Thymus (tissue), 11 donors: ENCODE measurements around the gene UQCRFS1. TPM values are rescaled to one million over a fixed set of nuclear protein-coding genes. Genes with fewer than 3 reads are reported as not detected.
"Not testable (repeated sequence)": the region's sequence is repeated elsewhere in the genome, so short reads cannot be mapped to it uniquely, and the experiment has no call there.

Experiments used
- DNase-seq, 9 donors: peaks; one replicate each; pipeline ENCODE4 v3.0.0-alpha.2; 2013; ENCODE audit warnings: low spot score in 9 of 9, low read depth in 6 of 9, missing footprints in 1 of 9
- H3K27ac ChIP-seq, 2 donors: one replicate each; pipeline ENCODE4 v1.5.1; 2013; ENCODE audit warnings: control low read depth in 1 of 2, low read depth in 1 of 2, low read length in 1 of 2, mild to moderate bottlenecking in 1 of 2, moderate library complexity in 1 of 2
- H3K27me3 ChIP-seq, 2 donors: one replicate each; pipeline ENCODE4 v1.5.1; 2013; ENCODE audit warnings: low read length in 1 of 2; ENCODE audit not compliant: control insufficient read depth in 2 of 2, insufficient read depth in 1 of 2
- H3K36me3 ChIP-seq, 2 donors: one replicate each; pipeline ENCODE4 v1.5.1; 2013; ENCODE audit warnings: low read length in 1 of 2, mild to moderate bottlenecking in 1 of 2, moderate library complexity in 1 of 2; ENCODE audit not compliant: control insufficient read depth in 2 of 2, insufficient read depth in 2 of 2
- H3K4me1 ChIP-seq, 2 donors: one replicate each; pipeline ENCODE4 v1.5.1; 2013; ENCODE audit warnings: low read length in 2 of 2; ENCODE audit not compliant: control insufficient read depth in 2 of 2, insufficient read depth in 2 of 2
- H3K4me3 ChIP-seq, 2 donors: one replicate each; pipeline ENCODE4 v1.5.1; 2013; ENCODE audit warnings: low read length in 2 of 2, control low read depth in 1 of 2, mild to moderate bottlenecking in 1 of 2
- H3K9me3 ChIP-seq, 2 donors: one replicate each; pipeline ENCODE4 v1.5.1; 2013; ENCODE audit warnings: low read length in 1 of 2, mild to moderate bottlenecking in 1 of 2; ENCODE audit not compliant: control insufficient read depth in 2 of 2, insufficient read depth in 1 of 2
- WGBS: extraction: QIAGEN DNeasy Blood & Tissue Kit; methylation state at CpG from one replicate; pipeline ENCODE4 v1.1.7; 2013; 5-methylcytosine and 5-hydroxymethylcytosine counted together
- polyA plus RNA-seq: library from polyadenylated mRNA; stranded (reverse); fragments of 200-250 nt; gene quantifications from one replicate; pipeline ENCODE4 v1.2.3, GENCODE V29; 2013
- total RNA-seq: library from RNA; stranded (reverse); fragments of 120-200 nt; gene quantifications from one replicate; pipeline ENCODE4 v1.2.4, GENCODE V29; 2013
- donor health status: healthy.

Gene UQCRFS1
- total and polyA plus RNA-seq, 2 donors: 26.8 to 36.5 TPM

- not testable (repeated sequence) for H3K27ac ChIP-seq, DNase-seq, H3K4me3 ChIP-seq, H3K27me3 ChIP-seq, H3K9me3 ChIP-seq
- WGBS: over 99% methylated on average over 3 of the region's 3 CpGs
- H3K4me1 ChIP-seq: peaks cover 5 to 11% of the 10 kb centered on the region in 2 donors
- peaks cover 12 to 16% of the 10 kb centered on the region in 2 donors for H3K36me3 ChIP-seq
Observed at GRCh38 chr19:29210502-29210901, 2.4 kb downstream of the UQCRFS1 start.

- peaks cover 5 to 11% of the 10 kb centered on the region in 2 donors for H3K4me1 ChIP-seq
- not testable (repeated sequence) for H3K27me3 ChIP-seq, H3K27ac ChIP-seq, DNase-seq, H3K4me3 ChIP-seq, H3K9me3 ChIP-seq
- peaks cover 12 to 16% of the 10 kb centered on the region in 2 donors for H3K36me3 ChIP-seq
- 98% methylated on average over 13 of the region's 14 CpGs for WGBS
Observed at GRCh38 chr19:29207403-29208187, 5.4 kb downstream of the UQCRFS1 start.

GRCh38 chr19:29206453-29206852, 6.5 kb downstream of the UQCRFS1 start:
- Histone ChIP-seq H3K27me3 (no peaks in the 10 kb centered on the region), H3K36me3 (peaks cover 12 to 16% of the 10 kb centered on the region in 2 donors), H3K4me1 (peaks cover 0 to 2% of the 10 kb centered on the region in 2 donors), H3K9me3 (no peaks in the 10 kb centered on the region), H3K27ac (no peak overlapping the region), H3K4me3 (no peak overlapping the region)
- DNase-seq: no peak
- 98% methylated on average over 3 of the region's 3 CpGs for WGBS

GRCh38 chr19:29202281-29202680, 10.7 kb downstream of the UQCRFS1 start:
- no peak overlapping the region for H3K27ac ChIP-seq
- H3K36me3 ChIP-seq: peaks cover 10 to 11% of the 10 kb centered on the region in 2 donors
- DNase-seq: no peak
- H3K4me3 ChIP-seq: no peak overlapping the region
- H3K4me1 ChIP-seq: no peaks in the 10 kb centered on the region
- no peaks in the 10 kb centered on the region for H3K27me3 ChIP-seq
- H3K9me3 ChIP-seq: no peaks in the 10 kb centered on the region
- WGBS: over 99% methylated on average over 2 of the region's 2 CpGs

- no peak for DNase-seq
- WGBS: 99% methylated on average over 2 of the region's 2 CpGs
Observed at GRCh38 chr19:29201855-29202254, 11.1 kb downstream of the UQCRFS1 start.

GRCh38 chr19:29194658-29195057, 18.3 kb downstream of the UQCRFS1 start:
- Histone ChIP-seq H3K36me3 (no peaks in the 10 kb centered on the region), H3K4me1 (no peaks in the 10 kb centered on the region), H3K4me3 (no peak overlapping the region), H3K27ac (no peak overlapping the region), H3K27me3 (no peaks in the 10 kb centered on the region), H3K9me3 (no peaks in the 10 kb centered on the region)
- WGBS: 86% methylated on average over 2 of the region's 2 CpGs
- DNase-seq: no peak

More at GRCh38 chr19:29201855-29202254, 11.1 kb downstream of the UQCRFS1 start:
- Histone ChIP-seq H3K27ac (no peak overlapping the region), H3K9me3 (no peaks in the 10 kb centered on the region), H3K4me1 (no peaks in the 10 kb centered on the region), H3K27me3 (no peaks in the 10 kb centered on the region), H3K4me3 (no peak overlapping the region), H3K36me3 (peaks cover 9 to 10% of the 10 kb centered on the region in 2 donors)

GRCh38 chr19:29193155-29193554, 19.8 kb downstream of the UQCRFS1 start:
- H3K36me3 ChIP-seq: no peaks in the 10 kb centered on the region
- 58% methylated on average over 5 of the region's 5 CpGs for WGBS
- DNase-seq: no peak

GRCh38 chr19:29191005-29191404, 21.9 kb downstream of the UQCRFS1 start:
- 98% methylated on average over 8 of the region's 8 CpGs for WGBS
- Histone ChIP-seq H3K4me1 (no peaks in the 10 kb centered on the region), H3K9me3 (no peaks in the 10 kb centered on the region), H3K36me3 (no peaks in the 10 kb centered on the region), H3K27ac (no peak overlapping the region), H3K27me3 (no peaks in the 10 kb centered on the region), H3K4me3 (no peak overlapping the region)
- DNase-seq: no peak

More at GRCh38 chr19:29193155-29193554, 19.8 kb downstream of the UQCRFS1 start:
- H3K4me1 ChIP-seq: no peaks in the 10 kb centered on the region
- H3K4me3 ChIP-seq: no peak overlapping the region
- no peaks in the 10 kb centered on the region for H3K9me3 ChIP-seq
- H3K27me3 ChIP-seq: no peaks in the 10 kb centered on the region
- H3K27ac ChIP-seq: no peak overlapping the region

- no peak overlapping the region for H3K27ac ChIP-seq
- no peak overlapping the region for H3K4me3 ChIP-seq
- WGBS: 92% methylated on average over 6 of the region's 6 CpGs
- no peaks in the 10 kb centered on the region for H3K36me3 ChIP-seq
- DNase-seq: no peak
- H3K9me3 ChIP-seq: no peaks in the 10 kb centered on the region
- H3K4me1 ChIP-seq: no peaks in the 10 kb centered on the region
- no peaks in the 10 kb centered on the region for H3K27me3 ChIP-seq
Observed at GRCh38 chr19:29189033-29189360, 24.0 kb downstream of the UQCRFS1 start.
